GM21737 (cell line): Measurements from ENCODE around the gene KRTCAP2.
A peak's percentile ranks its signal among the peaks of the same experiment; 100 is the strongest.

Experiments used
- ATAC-seq: cut with Tn5 transposase; IDR thresholded peaks from one replicate; pipeline ENCODE4 v1.9.1; 2021; ENCODE audit warnings: mild to moderate bottlenecking, moderate library complexity; ENCODE audit not compliant: unreplicated experiment

Gene KRTCAP2

GRCh38 chr1:155136748-155137147, 36.4 kb downstream of the KRTCAP2 start:
- no peak for ATAC-seq

- peak; percentile 73 for ATAC-seq
Observed at GRCh38 chr1:155135415-155136028, 37.6 kb downstream of the KRTCAP2 start, which contains the start of gene SLC50A1. Gene SLC50A1 (plus strand): TSS chr1:155135852. CDS start chr1:155135912, 60 bp downstream.

- no peak for ATAC-seq
Observed at GRCh38 chr1:155134880-155135414, 38.2 kb downstream of the KRTCAP2 start.

- no peak for ATAC-seq
Observed at GRCh38 chr1:155134322-155134721, 38.8 kb downstream of the KRTCAP2 start.

GRCh38 chr1:155133799-155134281, 39.3 kb downstream of the KRTCAP2 start:
- no peak for ATAC-seq

- no peak for ATAC-seq
Observed at GRCh38 chr1:155131856-155132255, 41.2 kb downstream of the KRTCAP2 start.

GRCh38 chr1:155131285-155131684, 41.8 kb downstream of the KRTCAP2 start:
- ATAC-seq = no peak

- ATAC-seq = no peak
Observed at GRCh38 chr1:155130272-155131006, 42.7 kb downstream of the KRTCAP2 start.

GRCh38 chr1:155128755-155129473, 44.2 kb downstream of the KRTCAP2 start:
- ATAC-seq = no peak

GRCh38 chr1:155127967-155128754, 44.9 kb downstream of the KRTCAP2 start:
- no peak for ATAC-seq

GRCh38 chr1:155127105-155127966, 45.8 kb downstream of the KRTCAP2 start, which contains the start of gene EFNA1:
Gene EFNA1 (plus strand): TSS chr1:155127876. CDS start chr1:155127978, 102 bp downstream.
- ATAC-seq = no peak

GRCh38 chr1:155126556-155127104, 46.5 kb downstream of the KRTCAP2 start:
- no peak for ATAC-seq

GRCh38 chr1:155125946-155126555, 47.1 kb downstream of the KRTCAP2 start:
- no peak for ATAC-seq

GRCh38 chr1:155125511-155125945, 47.6 kb downstream of the KRTCAP2 start:
- no peak for ATAC-seq

GRCh38 chr1:155124503-155125463, 48.3 kb downstream of the KRTCAP2 start:
- ATAC-seq = no peak

GRCh38 chr1:155123801-155124200, 49.3 kb downstream of the KRTCAP2 start:
- no peak for ATAC-seq

GRCh38 chr1:155122308-155122707, 50.8 kb downstream of the KRTCAP2 start:
- ATAC-seq = no peak

GRCh38 chr1:155121249-155121648, 51.9 kb downstream of the KRTCAP2 start:
- no peak for ATAC-seq
